Measurements from ENCODE around the gene ZFAND2A. TPM values are rescaled to one million over a fixed set of nuclear protein-coding genes. Genes with fewer than 3 reads are reported as not detected.
"Not testable (repeated sequence)": the region's sequence is repeated elsewhere in the genome, so short reads cannot be mapped to it uniquely, and the experiment has no call there.

Gene ZFAND2A
- total RNA-seq, 1 donor from 2014 or later = 36.0 TPM

DNA sequence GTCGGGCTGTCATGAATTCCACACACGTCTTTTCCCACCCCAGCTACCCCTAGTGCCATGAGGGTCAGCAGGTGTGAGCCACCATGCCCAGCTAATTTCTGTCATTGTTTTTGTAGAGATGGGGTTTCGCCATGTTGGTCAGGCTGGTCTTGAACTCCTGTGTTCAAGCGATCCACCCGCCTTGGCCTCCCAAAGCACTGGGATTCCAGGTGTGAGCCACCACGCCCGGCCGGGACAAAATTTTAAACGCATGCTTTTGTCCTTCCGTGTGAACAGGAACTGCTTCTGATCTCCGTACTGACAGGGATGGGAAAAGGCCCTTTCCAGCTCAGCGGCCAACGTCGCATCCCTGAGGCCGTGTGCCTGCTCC, 15.6 kb upstream of the ZFAND2A start:
- no peak overlapping the region for H3K27ac Mint-ChIP-seq (ENCODE audit: unreplicated experiment)
- TF ChIP-seq, protein P1, sequence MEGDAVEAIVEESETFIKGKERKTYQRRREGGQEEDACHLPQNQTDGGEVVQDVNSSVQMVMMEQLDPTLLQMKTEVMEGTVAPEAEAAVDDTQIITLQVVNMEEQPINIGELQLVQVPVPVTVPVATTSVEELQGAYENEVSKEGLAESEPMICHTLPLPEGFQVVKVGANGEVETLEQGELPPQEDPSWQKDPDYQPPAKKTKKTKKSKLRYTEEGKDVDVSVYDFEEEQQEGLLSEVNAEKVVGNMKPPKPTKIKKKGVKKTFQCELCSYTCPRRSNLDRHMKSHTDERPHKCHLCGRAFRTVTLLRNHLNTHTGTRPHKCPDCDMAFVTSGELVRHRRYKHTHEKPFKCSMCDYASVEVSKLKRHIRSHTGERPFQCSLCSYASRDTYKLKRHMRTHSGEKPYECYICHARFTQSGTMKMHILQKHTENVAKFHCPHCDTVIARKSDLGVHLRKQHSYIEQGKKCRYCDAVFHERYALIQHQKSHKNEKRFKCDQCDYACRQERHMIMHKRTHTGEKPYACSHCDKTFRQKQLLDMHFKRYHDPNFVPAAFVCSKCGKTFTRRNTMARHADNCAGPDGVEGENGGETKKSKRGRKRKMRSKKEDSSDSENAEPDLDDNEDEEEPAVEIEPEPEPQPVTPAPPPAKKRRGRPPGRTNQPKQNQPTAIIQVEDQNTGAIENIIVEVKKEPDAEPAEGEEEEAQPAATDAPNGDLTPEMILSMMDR (IDR thresholded peaks at IDR 0.05; ENCODE audit: unreplicated experiment) = no peak
- no peaks in the 10 kb centered on the region for H3K27me3 Mint-ChIP-seq (ENCODE audit: unreplicated experiment)
- no peaks in the 10 kb centered on the region for H3K9me3 Mint-ChIP-seq (ENCODE audit: unreplicated experiment)
- H3K36me3 Mint-ChIP-seq (ENCODE audit: low read depth, unreplicated experiment) = no peaks in the 10 kb centered on the region
- no peak overlapping the region for H3K4me3 Mint-ChIP-seq (ENCODE audit: unreplicated experiment)
- H3K4me1 Mint-ChIP-seq (ENCODE audit: unreplicated experiment) = no peaks in the 10 kb centered on the region
- no peak for DNase-seq (ENCODE audit: low spot score)

DNA sequence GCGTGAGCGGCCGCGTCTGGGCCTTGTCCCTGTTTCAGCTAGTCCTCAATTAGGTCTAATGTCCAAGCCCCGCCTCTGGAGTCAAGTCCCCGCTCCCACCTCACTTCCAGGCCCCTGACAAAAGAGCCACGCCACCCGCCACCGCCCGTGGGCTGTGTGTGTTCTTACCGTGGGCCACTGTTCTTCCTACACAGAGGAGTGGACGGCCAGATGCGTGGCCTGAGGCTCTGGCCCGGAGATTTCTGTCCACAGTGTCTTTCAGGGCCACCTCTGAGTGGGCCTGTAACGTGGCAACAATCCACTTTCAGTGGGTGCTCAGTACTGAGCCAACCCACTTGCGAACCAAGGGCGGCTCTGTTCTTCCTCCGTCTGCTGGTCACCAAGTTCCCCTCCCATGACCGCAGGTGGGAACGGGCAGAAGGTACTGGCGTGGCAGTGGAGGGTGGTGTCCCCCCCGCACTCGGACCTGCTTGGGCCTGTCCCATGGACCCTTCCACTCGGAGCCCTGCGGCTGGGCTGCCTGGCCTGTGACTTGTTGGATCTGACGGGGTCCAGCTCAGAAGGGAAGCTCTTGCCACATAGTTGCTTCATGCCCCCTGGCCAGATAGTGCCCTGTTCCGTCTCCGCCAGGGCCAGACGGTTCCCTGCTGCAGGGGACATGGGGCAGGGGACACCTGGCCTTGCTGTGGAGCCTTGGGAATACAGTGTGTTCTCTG, 15.0 kb upstream of the ZFAND2A start:
- no peak for DNase-seq (ENCODE audit: low spot score)
- peaks cover 1% of the 10 kb centered on the region for H3K4me1 Mint-ChIP-seq (ENCODE audit: unreplicated experiment)
- TF ChIP-seq, protein P1 (IDR thresholded peaks at IDR 0.05; ENCODE audit: unreplicated experiment) = no peak
- no peaks in the 10 kb centered on the region for H3K9me3 Mint-ChIP-seq (ENCODE audit: unreplicated experiment)
- no peaks in the 10 kb centered on the region for H3K36me3 Mint-ChIP-seq (ENCODE audit: low read depth, unreplicated experiment)
- peaks cover 2% of the 10 kb centered on the region for H3K27me3 Mint-ChIP-seq (ENCODE audit: unreplicated experiment)
- H3K27ac Mint-ChIP-seq (ENCODE audit: unreplicated experiment) = no peak overlapping the region
- H3K4me3 Mint-ChIP-seq (ENCODE audit: unreplicated experiment) = no peak overlapping the region

DNA sequence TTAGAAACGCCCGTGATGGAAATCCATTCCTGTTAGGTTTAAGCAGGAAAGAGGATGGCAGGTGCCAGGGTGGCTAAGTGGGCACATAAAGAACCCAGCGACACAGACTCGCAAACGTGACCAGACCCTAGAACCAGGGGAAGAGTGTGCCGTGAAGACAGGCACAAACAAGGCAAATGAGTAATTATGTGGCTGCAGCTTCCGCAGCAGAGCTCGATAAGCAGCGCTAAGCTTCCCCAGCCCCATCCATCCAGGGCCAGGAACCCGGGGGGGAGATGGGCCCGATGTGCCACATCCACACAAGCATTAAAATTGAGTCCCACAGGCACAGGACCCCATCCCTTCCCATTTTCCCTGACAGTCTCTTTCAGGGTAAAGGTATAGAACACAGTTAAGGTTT, 14.0 kb upstream of the ZFAND2A start:
- TF ChIP-seq, protein P1 (IDR thresholded peaks at IDR 0.05; ENCODE audit: unreplicated experiment) = no peak
- Mint-ChIP-seq H3K9me3 (ENCODE audit: unreplicated experiment) (no peaks in the 10 kb centered on the region), H3K36me3 (ENCODE audit: low read depth, unreplicated experiment) (no peaks in the 10 kb centered on the region), H3K4me3 (ENCODE audit: unreplicated experiment) (no peak overlapping the region), H3K27me3 (ENCODE audit: unreplicated experiment) (peaks cover 3% of the 10 kb centered on the region), H3K27ac (ENCODE audit: unreplicated experiment) (no peak overlapping the region), H3K4me1 (ENCODE audit: unreplicated experiment) (peaks cover 5% of the 10 kb centered on the region)
- no peak for DNase-seq (ENCODE audit: low spot score)

DNA sequence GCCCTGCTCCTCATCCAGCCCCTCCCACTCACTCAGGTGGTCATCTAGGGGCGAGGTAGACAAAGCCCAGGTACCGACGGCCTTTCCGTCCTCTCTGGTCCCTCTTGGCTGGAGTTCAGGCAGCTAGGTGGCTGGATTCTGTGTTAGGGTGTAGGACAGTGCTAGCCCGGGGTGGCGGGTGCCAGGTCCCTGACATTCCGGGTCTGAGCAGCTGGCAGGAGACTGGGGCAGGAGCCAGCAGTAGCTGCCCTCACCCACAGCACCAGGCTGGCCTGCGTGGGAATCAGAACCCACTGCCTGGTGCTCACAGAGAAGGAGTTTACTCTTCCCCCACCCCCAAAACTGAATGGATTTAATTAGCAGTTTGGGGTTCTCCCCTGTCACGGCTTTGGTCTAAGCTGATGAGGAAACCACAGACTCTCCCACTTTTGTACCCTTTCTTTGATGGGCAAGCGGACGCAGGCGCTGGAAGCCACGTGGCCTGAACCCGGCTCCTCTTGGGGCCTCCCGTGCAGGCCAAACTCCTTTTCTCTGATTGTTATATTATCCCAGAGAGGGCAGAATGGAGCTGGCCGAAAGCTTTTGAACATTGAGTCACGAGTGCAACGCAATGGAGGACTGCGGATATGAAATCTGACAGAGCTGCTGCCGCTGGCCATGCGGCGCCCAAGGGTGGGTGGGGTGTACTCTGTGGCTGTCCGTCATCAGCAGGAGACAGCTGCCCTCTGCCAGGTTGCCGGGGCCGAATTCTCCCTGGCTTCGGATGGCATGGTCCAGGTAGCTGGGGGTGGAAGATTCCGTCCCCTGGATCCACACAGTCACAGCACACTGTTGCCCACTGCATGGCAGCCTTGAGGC, 12.9 kb upstream of the ZFAND2A start:
- no peak overlapping the region for H3K27ac Mint-ChIP-seq (ENCODE audit: unreplicated experiment)
- peaks cover 3% of the 10 kb centered on the region for H3K27me3 Mint-ChIP-seq (ENCODE audit: unreplicated experiment)
- no peak for DNase-seq (ENCODE audit: low spot score)
- H3K36me3 Mint-ChIP-seq (ENCODE audit: low read depth, unreplicated experiment) = no peaks in the 10 kb centered on the region
- H3K4me1 Mint-ChIP-seq (ENCODE audit: unreplicated experiment) = peaks cover 5% of the 10 kb centered on the region
- H3K4me3 Mint-ChIP-seq (ENCODE audit: unreplicated experiment) = no peak overlapping the region
- TF ChIP-seq, protein P1 (IDR thresholded peaks at IDR 0.05; ENCODE audit: unreplicated experiment) = no peak
- H3K9me3 Mint-ChIP-seq (ENCODE audit: unreplicated experiment) = no peaks in the 10 kb centered on the region

DNA sequence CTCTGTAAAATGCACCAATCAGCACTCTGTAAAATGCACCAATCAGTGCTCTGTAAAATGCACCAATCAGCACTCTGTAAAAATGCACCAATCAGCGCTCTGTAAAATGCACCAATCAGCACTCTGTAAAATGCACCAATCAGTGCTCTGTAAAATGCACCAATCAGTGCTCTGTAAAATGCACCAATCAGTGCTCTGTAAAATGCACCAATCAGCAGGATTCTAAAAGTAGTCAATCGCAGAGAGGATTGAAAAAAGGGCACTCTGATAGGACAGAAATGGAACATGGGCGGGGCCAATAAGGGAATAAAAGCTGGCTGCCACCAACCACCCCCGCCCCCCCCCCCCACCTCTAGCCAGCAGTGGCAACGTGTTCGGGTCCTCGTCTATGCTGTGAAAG, 11.5 kb upstream of the ZFAND2A start:
- H3K27ac Mint-ChIP-seq (ENCODE audit: unreplicated experiment); H3K27me3 Mint-ChIP-seq (ENCODE audit: unreplicated experiment); H3K4me3 Mint-ChIP-seq (ENCODE audit: unreplicated experiment); H3K9me3 Mint-ChIP-seq (ENCODE audit: unreplicated experiment); H3K36me3 Mint-ChIP-seq (ENCODE audit: low read depth, unreplicated experiment); DNase-seq (ENCODE audit: low spot score); H3K4me1 Mint-ChIP-seq (ENCODE audit: unreplicated experiment): not testable (repeated sequence)
